Measurements from ENCODE around the gene TMEM123.

- TF ChIP-seq CTCF (conservative IDR thresholded peaks at IDR 0.05 in 1 of 2, IDR thresholded peaks at IDR 0.05 in 1 of 2; ENCODE audit: extremely low read depth in 1 of 2, insufficient read depth in 1 of 2, low read depth in 1 of 2, low read length in 2 of 2) = no peak
- no peak for TF ChIP-seq EZH2 (IDR thresholded peaks at IDR 0.05; ENCODE audit: borderline replicate concordance, low read length)
Measured at GRCh38 chr11:102402548-102402947, 50.0 kb downstream of the TMEM123 start.

Measured in mammary epithelial cell (primary cell).